HG03095 (cell line): Measurements from ENCODE around the gene GALNT12.

ENCODE experiments used
- ATAC-seq: cut with Tn5 transposase; IDR thresholded peaks from one replicate; pipeline ENCODE4 v1.9.1; 2021; ENCODE audit warnings: moderate library complexity; ENCODE audit not compliant: unreplicated experiment

The GALNT12 gene

DNA sequence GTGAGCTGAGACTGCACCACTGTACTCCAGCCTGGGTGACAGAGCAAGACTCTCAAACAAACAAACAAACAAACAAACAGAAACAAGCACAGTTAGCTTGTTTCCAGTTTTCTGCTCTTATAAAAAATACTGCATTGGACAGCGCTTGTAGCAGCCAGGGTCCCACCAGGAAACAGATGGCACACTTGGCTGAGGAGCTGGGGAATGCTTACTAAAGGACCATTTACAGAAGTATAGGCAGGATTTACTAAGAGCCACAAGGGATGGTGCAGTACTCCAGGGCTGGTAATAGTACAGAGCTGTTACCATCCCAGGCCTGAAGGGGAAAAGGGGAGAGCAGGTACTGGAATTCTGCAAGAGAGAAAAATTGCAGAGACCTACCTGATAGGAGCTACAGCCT lies 5.9 kb upstream of the GALNT12 start:
- ATAC-seq, result no peak

DNA sequence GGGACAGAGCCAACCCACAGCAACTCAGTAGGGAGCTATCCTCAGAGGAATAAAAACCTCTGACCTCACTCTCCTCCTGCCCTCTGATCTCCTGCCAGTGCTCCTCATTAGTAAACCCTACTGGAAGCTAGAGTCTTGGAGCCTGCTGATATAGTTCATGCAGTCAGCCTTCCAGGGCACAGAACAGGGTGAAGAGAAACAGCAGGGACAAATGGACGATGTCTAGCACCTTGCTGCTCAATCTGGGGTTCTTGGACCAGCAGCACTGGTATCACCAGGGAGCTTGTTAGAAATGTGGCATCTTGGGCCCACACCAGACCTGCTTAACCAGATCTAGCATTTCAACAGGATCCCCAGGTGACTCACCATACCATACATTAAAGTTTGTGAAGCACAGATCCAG lies 5.5 kb upstream of the GALNT12 start:
- ATAC-seq, result no peak

DNA sequence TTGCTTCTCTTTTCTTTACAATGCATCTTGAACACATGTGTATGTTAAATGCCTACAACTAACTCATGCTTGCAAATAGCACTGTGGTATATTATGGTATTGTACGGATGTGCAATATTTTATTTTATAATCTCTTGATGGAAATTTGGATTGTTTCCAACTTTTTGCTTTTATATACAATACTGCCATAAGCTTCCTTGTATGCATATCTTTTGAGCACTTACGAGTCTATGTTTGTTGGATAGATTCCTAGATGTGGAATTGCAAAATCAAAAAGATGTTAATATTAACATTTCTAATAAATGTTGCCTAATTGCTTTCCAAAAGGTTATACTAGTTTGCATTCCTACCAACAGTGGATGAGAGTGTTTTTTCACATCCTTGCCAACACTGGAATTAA lies 3.4 kb upstream of the GALNT12 start:
- ATAC-seq, result no peak

DNA sequence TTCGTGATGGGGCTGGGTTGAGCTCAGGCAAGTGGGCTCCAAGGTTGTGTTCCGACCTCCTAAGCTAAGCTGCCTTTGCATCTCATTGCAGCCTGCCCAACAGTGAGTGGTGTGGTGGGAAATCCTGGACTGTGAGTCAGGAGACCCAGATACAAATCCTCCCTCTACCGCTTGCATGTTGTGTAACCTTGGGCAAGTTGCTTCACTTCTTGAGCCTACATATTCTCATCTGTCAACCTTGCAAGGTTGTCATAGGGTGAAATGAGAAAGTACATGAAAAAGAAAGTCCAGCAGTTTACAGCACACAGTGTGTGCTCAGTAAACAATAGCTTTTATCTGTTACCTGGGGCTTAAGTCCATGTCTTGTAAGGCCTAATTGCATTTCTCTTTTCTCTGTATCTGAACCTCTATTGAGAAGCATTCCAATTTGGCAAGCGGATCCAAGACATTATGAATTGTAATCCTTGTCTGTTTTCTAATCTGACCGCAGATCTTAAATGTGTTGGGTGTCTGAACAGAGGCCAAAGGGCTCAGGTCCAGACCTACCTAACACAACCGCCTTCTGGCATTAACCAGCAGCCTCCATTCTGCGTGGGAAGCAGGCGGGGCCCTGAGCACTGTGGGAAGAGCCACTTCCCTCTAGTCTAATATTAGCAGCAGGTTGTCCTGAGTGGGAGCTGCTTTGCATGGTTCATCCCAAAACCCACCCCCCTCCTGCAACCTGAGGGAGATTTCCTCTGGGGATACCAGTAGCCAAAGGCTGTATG lies 1.8 kb upstream of the GALNT12 start:
- no peak for ATAC-seq

DNA sequence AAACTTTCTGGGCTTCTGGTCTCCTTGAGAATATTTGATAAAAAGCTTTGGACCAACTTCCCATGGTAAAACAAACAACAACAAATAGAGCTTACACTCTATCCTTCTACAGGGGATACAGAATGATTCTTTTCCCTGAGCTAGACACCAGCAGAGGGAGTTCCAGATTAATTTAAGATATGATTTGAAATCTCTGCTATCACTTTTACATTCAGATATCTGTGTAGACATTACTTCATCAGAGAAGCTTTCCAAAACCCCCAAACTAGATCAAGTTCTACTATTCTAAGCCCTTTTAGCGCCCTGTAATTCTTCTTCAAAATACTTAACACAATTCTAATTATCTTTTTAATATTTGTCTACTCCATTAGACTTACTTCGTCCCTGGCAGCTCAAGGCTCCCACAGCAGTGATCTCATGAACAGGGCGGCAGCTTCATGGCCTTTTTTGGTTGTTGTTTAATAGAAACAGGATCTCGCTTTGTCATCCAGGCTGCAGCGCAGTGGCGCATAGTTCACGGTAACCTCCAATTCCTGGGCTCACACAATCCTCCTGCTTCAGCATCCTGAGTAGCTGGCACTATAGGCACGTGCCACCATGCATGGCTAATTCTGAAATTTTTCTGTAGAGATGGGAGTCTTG lies 955 bp upstream of the GALNT12 start:
- no peak for ATAC-seq

DNA sequence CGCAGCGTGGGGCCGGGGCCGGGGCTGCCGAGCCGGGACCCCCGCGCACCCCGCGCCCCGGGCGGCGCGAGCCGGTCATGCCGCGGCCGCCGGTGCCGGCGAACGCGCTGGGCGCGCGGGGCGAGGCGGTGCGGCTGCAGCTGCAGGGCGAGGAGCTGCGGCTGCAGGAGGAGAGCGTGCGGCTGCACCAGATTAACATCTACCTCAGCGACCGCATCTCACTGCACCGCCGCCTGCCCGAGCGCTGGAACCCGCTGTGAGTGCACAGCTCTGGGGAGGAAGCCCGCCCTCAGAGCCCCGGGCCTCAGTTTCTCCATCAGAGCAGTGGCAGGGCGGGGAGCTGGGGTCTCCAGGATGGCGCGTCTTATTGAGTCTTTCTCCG lies 335 bp downstream of the GALNT12 start:
- ATAC-seq, result no peak

DNA sequence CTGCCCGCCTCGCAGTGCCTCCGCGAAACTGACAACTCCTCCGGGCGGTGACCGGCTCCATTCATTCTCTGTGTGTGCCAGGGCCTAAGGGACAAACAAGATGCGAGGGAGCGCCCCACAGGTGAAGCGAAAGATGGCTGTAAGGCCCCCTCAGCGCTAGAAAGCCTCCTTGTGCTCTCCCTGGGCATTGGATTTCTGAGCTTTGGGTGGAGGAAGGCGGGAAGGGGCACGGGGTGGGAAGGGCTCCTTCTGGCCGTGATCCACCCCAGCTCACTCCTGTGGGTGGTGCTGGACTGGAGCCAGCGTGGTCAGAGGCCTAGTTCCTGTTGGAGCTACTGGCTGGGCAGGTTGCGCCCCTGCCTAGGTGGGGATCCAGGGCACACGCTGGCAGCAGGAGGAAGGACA lies 943 bp downstream of the GALNT12 start:
- no peak for ATAC-seq

DNA sequence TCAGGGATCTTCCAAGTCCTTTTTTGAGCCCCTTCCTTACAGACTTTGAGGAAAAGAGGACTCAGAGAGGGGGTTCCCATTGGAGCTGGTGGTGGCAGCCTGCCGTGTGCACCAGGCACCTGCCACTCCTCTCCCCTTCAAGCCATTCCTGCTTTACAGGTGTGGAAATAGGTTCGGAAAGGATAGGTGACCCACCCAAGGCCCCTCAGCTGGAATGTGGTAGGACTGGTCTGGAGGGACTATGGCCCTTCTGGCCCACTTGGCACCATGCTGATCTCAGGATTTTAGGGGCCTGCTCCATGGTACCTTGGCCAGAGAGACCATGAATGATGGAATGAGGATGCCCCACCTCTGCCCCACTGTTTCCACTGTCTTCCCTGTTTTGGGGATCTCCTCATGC lies 1.4 kb downstream of the GALNT12 start:
- no peak for ATAC-seq

DNA sequence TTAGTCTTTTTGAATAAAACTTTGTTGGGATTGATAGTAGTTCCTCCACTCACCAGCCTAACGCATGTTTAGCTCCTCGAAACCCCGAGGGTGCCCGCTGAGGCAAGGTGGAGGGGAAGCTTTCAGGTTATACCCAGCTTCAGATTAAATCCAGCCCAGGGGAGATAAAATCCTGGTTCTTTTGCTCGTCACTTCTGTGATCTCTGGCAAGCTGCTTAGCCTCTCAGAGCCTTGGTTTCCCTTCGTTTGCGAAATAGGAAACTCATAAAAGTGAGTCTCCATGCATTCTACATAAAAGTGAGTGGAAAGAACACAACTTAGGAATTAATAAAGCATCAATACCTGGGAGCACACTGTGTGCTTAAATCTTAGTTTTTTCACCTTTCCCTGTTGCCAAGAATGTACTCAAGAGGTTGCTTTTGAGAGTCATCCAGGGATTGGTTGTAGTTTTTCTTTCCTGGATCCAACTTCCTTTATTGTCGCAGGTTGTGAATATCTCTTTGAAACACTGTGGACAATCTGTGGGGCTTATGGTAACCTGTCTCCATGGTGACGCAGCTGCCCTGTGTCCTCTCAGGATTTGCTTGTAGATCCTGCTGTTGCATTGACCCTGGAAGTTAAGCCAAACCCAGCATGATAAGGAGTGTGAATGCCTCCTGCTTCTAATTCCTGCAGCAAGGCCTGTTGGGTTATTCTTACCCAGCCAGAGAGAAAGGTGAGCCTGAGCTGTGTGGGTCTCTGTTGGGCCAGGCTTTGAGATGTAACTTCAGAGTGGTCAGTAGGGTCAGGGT lies 2.0 kb downstream of the GALNT12 start:
- no peak for ATAC-seq

DNA sequence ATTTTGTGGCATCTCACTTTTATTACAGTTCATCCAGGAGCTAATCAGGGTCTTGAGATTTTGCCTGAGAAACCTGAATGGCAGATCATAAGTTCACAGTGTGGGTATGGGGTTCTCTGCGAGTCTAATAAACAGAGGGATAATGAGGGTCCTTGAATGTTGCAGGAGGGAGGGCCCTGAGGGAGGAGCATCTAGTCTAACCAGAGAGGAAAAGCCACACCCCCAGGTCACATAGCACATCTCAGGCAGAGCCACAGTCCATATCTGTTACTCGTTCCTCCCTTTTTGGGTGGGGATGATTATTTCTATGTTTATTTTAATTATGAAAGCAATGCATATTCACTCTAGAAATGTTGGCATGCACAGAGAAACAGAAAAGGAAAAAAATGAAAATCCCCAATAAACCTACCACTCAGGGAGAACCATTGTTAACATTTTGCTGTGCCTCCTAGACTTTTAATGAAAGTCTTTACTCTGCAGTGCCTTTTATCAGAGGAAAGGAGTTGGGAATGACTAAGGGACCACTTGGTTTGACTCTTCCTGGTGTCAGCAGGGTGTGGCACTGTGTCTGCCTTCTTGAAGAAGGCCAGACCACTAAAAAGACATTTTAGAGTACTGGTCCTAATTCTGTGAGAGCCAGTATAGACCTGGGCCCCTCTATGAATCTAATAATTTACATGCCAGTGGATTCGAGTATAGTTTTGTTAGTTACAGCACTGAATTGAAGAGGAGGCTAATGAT lies 2.8 kb downstream of the GALNT12 start:
- ATAC-seq, result no peak

DNA sequence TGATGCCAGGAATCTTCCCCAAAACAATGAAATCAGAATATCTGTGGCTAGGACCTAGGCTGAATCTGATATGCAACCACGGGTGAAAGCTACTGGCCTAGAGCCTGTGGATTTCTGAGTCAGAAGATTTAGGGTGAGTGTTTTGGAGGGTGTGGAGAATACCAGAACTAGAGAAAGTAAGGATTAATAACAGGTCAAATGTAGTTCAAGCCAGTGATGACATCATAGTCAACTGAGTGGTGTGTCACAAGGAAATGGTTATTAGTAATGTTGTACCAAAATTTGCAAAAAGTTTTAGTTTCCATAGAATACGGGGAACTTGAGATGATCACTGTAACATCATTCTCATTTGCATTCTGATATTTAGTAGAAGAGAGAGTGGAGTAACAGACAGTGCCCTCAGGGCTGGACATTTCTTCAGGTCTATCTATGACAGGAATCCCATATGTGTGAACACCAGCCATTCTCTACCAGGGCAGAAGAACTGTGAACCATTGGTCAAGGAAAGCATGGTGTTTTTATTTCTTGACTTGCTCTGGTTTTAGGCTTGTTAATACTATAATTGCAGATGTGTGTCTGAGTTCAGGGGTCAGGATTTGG lies 3.7 kb downstream of the GALNT12 start:
- no peak for ATAC-seq

DNA sequence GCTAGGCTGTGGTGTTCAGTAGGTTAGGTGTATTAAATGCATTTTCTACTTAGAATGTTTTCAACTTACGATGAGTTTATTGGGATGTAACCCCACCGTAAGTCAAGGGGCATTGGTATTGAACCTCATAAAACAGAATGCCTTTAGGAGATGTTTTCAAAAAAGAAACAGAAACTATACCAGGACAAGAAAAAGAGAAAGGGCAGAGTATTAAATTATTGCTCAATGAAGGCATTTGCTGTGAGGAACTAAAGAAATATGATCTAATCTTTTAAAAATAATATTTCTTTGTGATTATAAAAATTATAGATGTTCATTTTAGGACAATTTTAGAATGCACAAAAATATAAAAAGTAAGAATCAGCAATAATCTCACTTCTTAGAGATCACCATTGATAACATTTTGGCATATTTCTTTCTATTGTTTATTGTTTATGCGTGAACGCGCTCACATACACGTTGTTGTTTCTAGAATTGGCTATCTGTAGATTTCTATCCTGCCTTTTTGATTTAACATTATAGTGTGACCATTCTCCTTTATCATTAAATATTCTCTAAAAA lies 8.0 kb downstream of the GALNT12 start:
- no peak for ATAC-seq

DNA sequence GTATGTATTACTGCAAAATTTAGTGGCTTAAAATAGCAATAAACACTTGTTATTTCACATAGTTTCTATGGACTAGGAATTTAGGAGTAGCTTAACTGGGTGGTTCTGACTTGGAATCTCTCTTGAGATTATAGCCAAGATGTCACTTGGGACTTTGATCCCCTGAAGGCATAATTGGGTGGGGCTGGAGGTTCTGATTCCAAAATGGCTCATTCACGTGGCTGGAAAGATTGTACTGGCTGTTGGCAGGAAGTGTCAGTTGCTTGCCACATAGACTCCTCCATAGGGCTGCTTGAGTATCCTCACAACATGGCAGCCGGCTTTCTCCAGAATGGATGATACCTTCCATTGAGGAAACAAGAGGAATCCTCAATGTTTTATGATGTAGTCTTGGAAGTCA lies 11.3 kb downstream of the GALNT12 start:
- no peak for ATAC-seq

DNA sequence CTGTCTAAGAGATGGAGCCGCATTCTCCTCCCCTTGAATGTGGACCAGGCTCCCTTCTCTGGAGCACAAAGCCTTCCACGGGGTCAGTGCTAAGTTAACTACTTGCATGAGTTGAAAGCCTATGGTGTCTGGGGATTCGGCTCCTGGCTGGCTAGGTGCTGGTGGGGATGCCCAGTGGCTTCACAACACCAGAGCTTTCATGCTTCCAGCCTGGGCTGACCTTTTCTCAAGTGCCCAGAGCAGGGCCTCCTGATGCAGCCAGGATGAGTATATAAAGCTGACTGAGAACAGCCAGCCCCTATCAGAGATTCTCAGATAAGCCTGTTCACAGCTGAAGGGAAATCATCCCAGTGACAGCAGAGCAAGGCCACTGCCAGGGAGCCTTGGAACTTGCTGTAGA lies 11.8 kb downstream of the GALNT12 start:
- ATAC-seq, result no peak

DNA sequence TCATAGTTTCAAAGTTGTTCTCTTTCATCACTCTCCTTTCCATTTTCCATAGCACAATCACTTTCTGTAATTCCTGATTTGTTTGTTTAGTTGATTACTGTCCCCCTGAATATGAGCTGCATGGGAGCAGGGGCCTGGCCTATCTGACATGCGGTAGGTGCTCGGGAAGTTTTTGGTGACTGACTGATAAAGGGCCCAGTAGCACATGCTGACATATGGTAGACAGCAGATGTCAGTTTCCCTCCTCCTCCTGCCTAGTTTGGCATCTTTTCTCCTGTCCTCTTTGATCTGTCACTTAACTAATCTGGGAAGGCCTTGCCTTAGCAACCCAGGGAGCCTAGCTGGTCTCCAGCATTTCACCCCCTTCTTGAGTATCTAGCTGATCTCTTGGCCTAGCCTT lies 14.4 kb downstream of the GALNT12 start:
- no peak for ATAC-seq

DNA sequence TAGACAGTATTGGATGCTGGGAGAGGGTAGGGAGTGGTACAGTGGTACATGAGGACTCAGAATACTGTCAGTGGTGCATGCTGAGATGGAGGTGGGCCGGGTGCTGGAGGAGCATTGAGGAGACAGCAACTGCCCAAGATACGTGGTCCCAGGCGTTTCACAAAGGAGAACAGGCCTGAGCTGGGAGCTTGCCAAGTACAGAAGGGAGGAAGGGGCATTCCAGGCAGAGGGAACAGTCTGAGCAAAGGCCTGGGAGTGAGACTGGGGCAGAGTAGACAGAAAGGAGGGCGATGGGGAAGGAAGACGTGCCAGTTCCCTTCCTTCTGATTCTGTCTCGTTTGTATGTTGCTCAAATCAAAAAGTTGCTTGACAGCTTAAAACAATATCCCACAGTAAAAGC lies 15.2 kb downstream of the GALNT12 start:
- no peak for ATAC-seq

DNA sequence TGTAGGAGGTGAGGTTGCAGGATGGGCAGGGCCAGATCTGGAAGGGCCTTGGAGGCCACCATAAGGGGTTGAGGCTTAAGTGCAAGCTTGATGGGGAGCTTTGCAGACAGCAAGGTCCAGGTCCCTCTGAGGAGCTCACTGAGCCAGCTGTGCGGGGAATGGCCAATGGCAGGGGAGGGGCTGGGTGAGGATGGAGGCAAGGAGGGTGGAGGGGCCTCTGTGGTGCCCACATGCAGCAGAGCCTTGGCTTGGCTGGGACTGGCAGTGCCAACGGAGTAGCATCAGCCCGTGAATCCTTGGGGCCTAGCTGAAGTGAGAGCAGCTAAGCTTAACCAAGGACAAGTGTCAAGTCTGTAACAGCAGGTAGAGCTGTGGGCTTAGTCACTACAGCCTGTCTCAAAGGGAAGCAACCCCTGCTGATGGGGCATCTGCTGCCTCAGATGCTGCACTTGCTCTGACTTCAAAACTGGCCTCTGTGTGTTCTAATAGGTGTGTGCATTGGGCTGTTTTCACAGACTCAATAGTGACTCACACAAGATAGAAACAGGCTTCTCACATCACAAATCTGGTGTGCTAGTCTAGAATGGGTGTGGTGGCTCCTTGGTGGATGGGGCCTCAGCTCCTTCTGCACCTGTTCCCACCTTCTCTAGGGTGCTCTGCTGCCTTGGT lies 16.3 kb downstream of the GALNT12 start:
- ATAC-seq, result no peak

DNA sequence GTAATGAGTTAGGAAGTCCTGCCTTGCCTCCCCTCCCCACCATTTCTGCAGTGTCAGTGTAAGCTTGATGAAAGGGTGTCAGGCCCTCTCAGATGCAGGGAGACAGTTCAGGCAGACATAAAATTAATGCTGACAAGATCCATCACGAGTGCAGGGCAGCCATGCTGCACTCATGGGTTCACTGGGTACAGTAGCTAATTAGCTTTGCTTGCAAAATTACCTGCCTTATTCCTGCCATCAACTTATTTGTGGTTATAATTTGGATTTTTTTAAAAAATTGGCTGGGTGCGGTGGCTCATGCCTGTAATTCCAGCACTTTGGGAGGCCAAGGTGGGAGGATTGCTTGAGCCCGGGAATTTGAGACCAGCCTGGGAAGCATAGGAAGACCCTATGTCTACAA lies 17.9 kb downstream of the GALNT12 start:
- ATAC-seq, result no peak

DNA sequence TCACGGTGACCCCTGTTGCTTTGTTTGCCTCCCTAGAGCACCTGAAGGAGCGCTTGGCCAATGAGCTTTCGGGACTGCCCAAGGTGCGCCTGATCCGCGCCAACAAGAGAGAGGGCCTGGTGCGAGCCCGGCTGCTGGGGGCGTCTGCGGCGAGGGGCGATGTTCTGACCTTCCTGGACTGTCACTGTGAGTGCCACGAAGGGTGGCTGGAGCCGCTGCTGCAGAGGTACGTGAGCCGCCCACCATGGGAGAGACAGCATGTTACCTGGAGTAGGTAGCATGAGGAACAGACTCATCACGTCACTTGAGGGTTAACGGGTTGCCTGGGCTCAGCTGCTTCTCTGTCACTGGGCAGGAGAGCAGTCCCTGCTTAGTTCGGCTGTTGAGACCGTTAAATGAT lies 19.2 kb downstream of the GALNT12 start:
- ATAC-seq, result no peak

DNA sequence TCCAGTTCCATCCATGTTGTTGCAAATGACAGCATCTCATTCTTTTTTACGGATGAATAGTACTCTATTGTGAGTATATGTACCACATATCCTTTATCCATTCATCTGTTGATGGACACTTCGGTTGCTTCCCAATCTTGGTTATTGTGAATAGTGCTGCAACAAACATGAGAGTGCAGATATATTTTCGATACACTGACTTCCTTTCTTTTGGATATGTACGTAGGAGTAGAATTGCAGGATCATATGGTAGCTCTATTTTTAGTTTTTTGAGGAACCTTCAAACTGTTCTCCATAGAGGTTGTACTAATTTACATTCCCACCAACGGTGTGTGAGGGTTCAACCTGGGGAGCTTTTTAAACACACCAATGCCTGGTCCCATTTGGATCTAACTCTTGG lies 22.3 kb downstream of the GALNT12 start:
- ATAC-seq, result no peak
